DOHH2 (cell line): ENCODE measurements around the gene TYW1.
"Not testable (repeated sequence)": the region's sequence is repeated elsewhere in the genome, so short reads cannot be mapped to it uniquely, and the experiment has no call there.

Experiments
- H3F3A ChIP-seq: fragments of 200-600 bp; sonication (generic), shearing (Covaris generic); 2 replicates; pipeline ENCODE4 v1.6.0; 2016; ENCODE audit warnings: antibody characterized with exemption, mild to moderate bottlenecking; ENCODE audit not compliant: control insufficient read depth, insufficient read depth
- H3K27ac ChIP-seq: fragments of 200-600 bp; sonication (generic); 2 replicates; pipeline ENCODE4 v1.5.1; 2014; ENCODE audit warnings: low read depth, mild to moderate bottlenecking, low read length, moderate library complexity
- H3K27me3 ChIP-seq: fragments of 200-600 bp; sonication (generic); 2 replicates; pipeline ENCODE4 v1.6.1; 2014; ENCODE audit warnings: mild to moderate bottlenecking, low read length, mixed read lengths; ENCODE audit not compliant: control insufficient read depth
- H3K36me3 ChIP-seq: fragments of 200-600 bp; sonication (generic); 2 replicates; pipeline ENCODE4 v1.6.1; 2014; ENCODE audit warnings: mild to moderate bottlenecking, low read length, moderate library complexity, mixed read lengths; ENCODE audit not compliant: control insufficient read depth
- H3K4me1 ChIP-seq: fragments of 200-600 bp; sonication (generic); 2 replicates; pipeline ENCODE4 v1.6.1; 2014; ENCODE audit warnings: mild to moderate bottlenecking, low read length, mixed read lengths; ENCODE audit not compliant: control insufficient read depth
- H3K4me2 ChIP-seq: fragments of 200-600 bp; sonication (generic); 2 replicates; pipeline ENCODE4 v1.6.0; 2014; ENCODE audit warnings: mild to moderate bottlenecking, low read length, moderate library complexity
- H3K4me3 ChIP-seq: fragments of 200-600 bp; sonication (generic); 2 replicates; pipeline ENCODE4 v1.5.1; 2014; ENCODE audit warnings: mild to moderate bottlenecking, low read length, mixed read lengths
- H3K79me2 ChIP-seq: fragments of 200-600 bp; sonication (generic); 2 replicates; pipeline ENCODE4 v1.6.1; 2014; ENCODE audit warnings: mild to moderate bottlenecking, low read length, mixed read lengths; ENCODE audit not compliant: control insufficient read depth
- H3K9me2 ChIP-seq: fragments of 200-600 bp; sonication (generic); replicated peaks from 2 replicates; pipeline ENCODE4 v1.6.1; 2014; ENCODE audit warnings: mild to moderate bottlenecking, low read length, mixed read lengths; ENCODE audit not compliant: control insufficient read depth
- H3K9me3 ChIP-seq: fragments of 200-600 bp; sonication (generic); 2 replicates; pipeline ENCODE4 v1.6.1; 2014; ENCODE audit warnings: antibody characterized with exemption, low read length, mixed read lengths; ENCODE audit not compliant: control insufficient read depth, insufficient read depth
- H4K20me1 ChIP-seq: fragments of 200-600 bp; sonication (generic); 2 replicates; pipeline ENCODE4 v1.6.0; 2014; ENCODE audit warnings: low read depth, mild to moderate bottlenecking, antibody characterized with exemption, low read length, moderate library complexity; ENCODE audit not compliant: control insufficient read depth, insufficient read depth
- CTCF ChIP-seq: fragments of 200-600 bp; sonication (generic); IDR thresholded peaks from one replicate; pipeline ENCODE4 v1.5.1; 2014; ENCODE audit warnings: antibody characterized with exemption, mild to moderate bottlenecking, low read depth, low read length; ENCODE audit not compliant: poor library complexity, severe bottlenecking
- EZH2phosphoT487 ChIP-seq: fragments of 200-600 bp; sonication (generic); IDR thresholded peaks from 2 replicates; pipeline ENCODE4 v1.6.1; 2017; ENCODE audit warnings: borderline replicate concordance, mild to moderate bottlenecking, antibody characterized with exemption, low read length, moderate library complexity, mixed read lengths

TYW1 gene

GRCh38 chr7:67040832-67041231, 44.2 kb downstream of the TYW1 start:
- not testable (repeated sequence) for H3K27ac ChIP-seq, H3K4me2 ChIP-seq, H3K9me3 ChIP-seq, H3F3A ChIP-seq, H3K79me2 ChIP-seq, H3K27me3 ChIP-seq, H3K9me2 ChIP-seq, H3K36me3 ChIP-seq, H3K4me3 ChIP-seq, H4K20me1 ChIP-seq, H3K4me1 ChIP-seq
- TF ChIP-seq CTCF: peak; percentile 62

GRCh38 chr7:67042781-67043558, 46.3 kb downstream of the TYW1 start:
- not testable (repeated sequence) for H3F3A ChIP-seq, H3K27ac ChIP-seq, H3K36me3 ChIP-seq, H3K9me2 ChIP-seq, H4K20me1 ChIP-seq, H3K4me3 ChIP-seq, H3K9me3 ChIP-seq, H3K27me3 ChIP-seq, H3K79me2 ChIP-seq, H3K4me1 ChIP-seq, H3K4me2 ChIP-seq

DNA sequence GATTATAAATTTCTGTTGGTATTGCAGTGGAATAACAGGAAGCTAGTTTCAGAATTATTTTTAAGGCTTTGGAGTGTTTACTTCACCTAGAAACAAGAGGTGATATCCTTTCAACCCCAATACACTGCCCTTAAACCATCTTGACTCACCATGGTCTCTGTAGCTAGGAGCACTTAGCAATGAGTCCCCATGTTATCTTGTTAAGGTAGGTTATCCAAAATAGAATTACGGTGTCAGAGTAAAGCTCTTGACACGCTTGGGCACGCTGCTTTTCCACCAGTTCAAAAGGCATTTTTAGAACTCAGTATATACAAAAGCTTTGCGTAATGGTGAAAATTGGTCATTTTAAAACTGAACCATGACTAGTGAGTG, 46.9 kb downstream of the TYW1 start:
- not testable (repeated sequence) for H3K9me2 ChIP-seq, H3K27ac ChIP-seq, H3K27me3 ChIP-seq, H3F3A ChIP-seq, H3K79me2 ChIP-seq, H3K36me3 ChIP-seq, H4K20me1 ChIP-seq, H3K4me3 ChIP-seq, H3K9me3 ChIP-seq, H3K4me1 ChIP-seq, H3K4me2 ChIP-seq

DNA sequence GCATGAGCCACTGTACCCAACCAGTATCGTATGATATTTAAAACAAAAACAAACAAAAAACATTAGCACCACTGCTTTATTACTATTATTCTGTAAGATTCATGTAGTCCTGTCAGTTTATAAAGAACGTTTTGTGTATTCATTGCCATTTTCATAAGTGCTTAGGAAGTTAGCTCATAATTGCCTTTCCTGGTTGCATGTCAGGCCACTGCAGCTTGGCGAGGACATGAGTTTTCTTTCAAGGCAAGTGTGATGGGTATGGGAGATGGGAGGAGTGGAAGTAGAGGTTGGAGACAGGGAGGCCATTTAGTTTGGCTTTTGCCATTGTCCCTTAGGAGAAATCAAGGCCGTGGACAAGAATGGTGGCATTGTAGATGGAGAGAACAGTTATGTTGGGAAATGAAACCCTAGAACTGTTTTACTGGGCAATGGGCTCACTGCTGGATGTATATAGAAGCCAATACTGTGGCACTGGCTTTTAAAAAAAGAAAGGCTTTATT, 48.9 kb downstream of the TYW1 start:
- Histone ChIP-seq H3K4me1 (no peaks in the 10 kb centered on the region), H3F3A (no peaks in the 10 kb centered on the region), H4K20me1 (0 out of 2 replicates have a peak, but pooled peaks cover 6% of the 10 kb centered on the region), H3K4me2 (no peak overlapping the region), H3K9me2 (no peaks in the 10 kb centered on the region), H3K79me2 (no peaks in the 10 kb centered on the region), H3K27ac (no peak overlapping the region), H3K27me3 (no peaks in the 10 kb centered on the region), H3K9me3 (no peaks in the 10 kb centered on the region), H3K36me3 (peaks cover 3% of the 10 kb centered on the region), H3K4me3 (no peak overlapping the region)
- no peak for TF ChIP-seq EZH2phosphoT487
- no peak for TF ChIP-seq CTCF

- not testable (repeated sequence) for H3K79me2 ChIP-seq, H3K9me3 ChIP-seq, H3K4me3 ChIP-seq, H3F3A ChIP-seq, H3K27me3 ChIP-seq, H3K4me2 ChIP-seq, H3K36me3 ChIP-seq, H3K9me2 ChIP-seq, H3K27ac ChIP-seq, H4K20me1 ChIP-seq, H3K4me1 ChIP-seq
These were observed 50.2 kb downstream of the TYW1 start for GRCh38 chr7:67046819-67047218.

DNA sequence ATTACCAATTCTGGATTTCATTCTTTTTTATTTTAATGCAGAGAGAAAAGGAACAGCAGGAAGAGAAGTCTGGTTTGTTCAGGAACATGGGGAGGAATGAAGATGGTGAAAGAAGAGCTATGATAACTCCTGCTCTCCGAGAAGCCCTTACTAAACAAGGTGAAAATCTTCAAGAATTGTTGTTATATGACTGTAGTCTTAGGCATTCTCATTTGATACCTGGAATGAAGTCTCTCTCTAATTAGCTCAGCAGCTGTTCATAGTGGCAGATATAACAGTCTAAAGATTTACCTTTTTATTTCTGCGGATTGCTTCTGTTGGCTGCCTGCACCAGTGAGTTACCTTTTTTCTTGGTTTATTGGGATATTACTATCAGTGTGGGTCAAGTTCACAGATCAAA, 53.3 kb downstream of the TYW1 start:
- H3K9me2 ChIP-seq, H3K27ac ChIP-seq, H4K20me1 ChIP-seq, H3F3A ChIP-seq, H3K79me2 ChIP-seq, H3K4me1 ChIP-seq, H3K9me3 ChIP-seq, H3K4me3 ChIP-seq, H3K4me2 ChIP-seq, H3K27me3 ChIP-seq: not testable (repeated sequence)
- H3K36me3 ChIP-seq: peaks cover 11% of the 10 kb centered on the region
